ENCODE results near the gene C2CD4C.
"Not testable (repeated sequence)": the region's sequence is repeated elsewhere in the genome, so short reads cannot be mapped to it uniquely, and the experiment has no call there.

C2CD4C gene

DNA sequence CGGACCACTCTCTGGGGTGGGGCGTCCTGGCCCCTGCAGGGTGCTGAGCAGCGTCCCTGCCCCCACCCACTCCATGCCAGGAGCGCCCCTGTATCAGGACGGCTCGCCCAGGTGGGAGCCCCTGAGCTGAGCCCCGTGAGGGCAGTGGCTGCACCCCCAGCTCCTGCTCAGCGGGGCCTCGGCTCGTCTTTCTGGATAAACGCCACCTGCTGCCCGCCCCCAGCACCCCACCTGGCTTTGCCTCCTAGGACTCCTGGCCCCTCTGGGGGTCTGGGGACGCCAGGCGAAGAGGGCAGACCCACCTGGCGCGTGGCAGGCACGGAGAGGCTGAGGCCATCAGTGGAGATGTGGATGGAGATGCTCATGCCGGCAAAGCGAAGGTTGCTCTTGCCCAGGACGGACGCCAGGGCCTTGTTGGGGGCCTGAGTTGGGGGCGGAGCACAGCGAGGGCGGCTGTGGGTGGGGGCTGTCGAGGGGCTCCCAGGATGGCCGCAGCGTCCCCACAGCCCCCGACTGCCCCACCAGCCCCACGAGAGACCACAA is 29.5 kb upstream of the C2CD4C start:
- DNase-seq (ENCODE audit: low spot score): no peak

GRCh38 chr19:437041-437440 is 28.1 kb upstream of the C2CD4C start:
- no peak for DNase-seq (ENCODE audit: low spot score)

GRCh38 chr19:436413-436950 is 27.5 kb upstream of the C2CD4C start:
- no peak for DNase-seq (ENCODE audit: low spot score)

- no peak for DNase-seq (ENCODE audit: low spot score)
Measured at GRCh38 chr19:435707-436412, 26.9 kb upstream of the C2CD4C start.

DNA sequence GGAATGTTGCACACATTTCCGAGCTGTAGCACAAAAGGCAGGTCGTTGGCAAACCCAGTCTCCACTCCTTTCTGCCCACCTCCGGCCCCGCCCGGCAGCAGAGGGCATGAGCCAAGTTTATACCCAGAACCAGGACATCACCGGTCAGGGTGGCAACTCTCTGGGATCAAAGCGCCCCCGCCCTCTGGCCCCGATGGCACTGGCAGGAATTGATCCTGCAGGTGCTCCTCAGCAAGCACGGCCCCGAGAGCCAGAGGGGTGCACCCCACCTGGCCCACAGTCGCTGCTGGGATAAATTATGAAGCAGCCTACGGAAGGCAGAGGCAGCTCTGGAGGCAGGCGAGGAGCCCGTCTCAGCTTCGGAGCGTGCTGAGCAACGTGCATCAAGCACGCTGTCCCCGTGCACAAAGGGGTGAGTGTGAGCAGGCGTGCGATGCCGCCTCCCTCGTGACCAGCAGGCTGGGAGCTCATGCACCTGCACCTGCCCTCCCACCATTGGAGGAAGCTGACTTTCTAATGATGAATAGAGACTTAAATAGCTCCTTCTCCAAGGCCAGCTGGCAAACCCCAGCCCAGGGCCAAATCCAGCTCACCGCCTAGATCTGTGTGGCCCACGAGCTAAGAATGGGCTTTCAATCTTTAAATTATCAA is 26.2 kb upstream of the C2CD4C start:
- no peak for DNase-seq (ENCODE audit: low spot score)

- DNase-seq (ENCODE audit: low spot score): peak; percentile 24
Measured at GRCh38 chr19:434152-434960, 25.4 kb upstream of the C2CD4C start.

GRCh38 chr19:430701-431100 is 21.8 kb upstream of the C2CD4C start:
- DNase-seq (ENCODE audit: low spot score): no peak

DNA sequence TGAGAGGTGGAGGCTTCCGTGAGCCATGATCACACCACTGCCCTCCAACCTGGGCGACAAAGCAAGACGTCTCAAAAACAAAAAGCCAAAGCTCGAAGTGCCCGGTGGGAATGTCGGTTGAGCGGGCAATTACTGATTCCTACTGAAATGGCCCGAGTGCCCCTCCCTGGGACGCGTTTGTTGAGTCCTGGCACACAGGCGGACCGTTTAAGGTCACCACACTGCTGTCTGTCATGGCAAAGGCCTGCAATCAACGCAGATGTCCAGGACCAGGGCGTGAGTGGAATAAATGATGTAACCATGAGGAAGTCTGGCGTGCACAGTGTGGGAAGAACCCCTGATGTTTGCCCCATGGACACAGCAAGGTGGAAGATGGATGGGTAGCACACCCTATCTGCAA is 19.2 kb upstream of the C2CD4C start:
- DNase-seq (ENCODE audit: low spot score): no peak

DNA sequence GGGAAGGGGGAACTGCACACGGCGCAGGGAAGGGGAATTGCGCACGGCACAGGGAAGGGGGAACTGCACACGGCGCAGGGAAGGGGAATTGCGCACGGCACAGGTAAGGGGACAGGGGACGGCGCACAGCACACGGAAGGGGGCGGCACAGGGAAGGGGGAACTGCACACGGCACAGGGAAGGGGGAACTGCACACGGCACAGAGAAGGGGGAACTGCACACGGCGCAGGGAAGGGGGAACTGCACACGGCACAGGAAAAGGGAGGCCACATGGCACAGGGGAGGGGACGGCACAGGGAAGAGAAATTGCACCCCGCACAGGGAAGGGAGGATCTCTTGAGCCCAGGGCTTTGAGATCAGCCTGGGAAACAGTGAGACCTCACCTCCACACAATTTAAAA is 18.7 kb upstream of the C2CD4C start:
- not testable (repeated sequence) for DNase-seq (ENCODE audit: low spot score)

DNA sequence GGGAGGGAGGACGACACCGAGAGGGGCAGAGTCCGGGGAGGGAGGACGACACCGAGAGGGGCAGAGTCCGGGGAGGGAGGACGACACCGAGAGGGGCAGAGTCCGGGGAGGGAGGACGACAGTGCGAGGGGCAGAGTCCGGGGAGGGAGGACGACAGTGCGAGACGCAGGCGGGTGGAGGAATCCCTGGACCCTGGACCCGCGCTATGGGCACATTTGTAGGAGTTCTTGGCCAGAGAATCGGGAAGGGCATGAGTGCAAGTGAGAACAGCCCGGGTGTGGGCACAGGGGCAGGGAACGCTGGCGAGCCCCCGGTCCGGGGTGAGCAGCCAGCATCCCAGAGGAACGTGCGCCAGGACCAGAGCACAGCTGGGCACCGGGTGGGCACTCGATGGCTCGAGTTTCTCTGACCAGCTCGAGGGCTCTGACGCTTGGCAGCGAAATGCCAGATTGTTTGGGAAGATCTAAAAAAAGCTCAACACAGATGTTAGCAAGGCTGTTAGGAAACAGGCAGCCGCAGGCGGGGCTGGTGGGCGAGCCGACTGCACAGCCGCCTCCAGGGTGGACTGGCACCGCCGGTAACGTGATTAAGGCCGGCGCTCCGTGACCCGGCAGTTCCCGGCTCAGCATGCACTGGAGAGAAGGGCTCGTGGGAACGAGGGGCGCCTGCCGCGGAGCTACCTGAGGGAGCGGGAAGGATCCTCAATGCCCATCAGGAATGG is 17.9 kb upstream of the C2CD4C start:
- no peak for DNase-seq (ENCODE audit: low spot score)

GRCh38 chr19:425056-425455 is 16.1 kb upstream of the C2CD4C start:
- no peak for DNase-seq (ENCODE audit: low spot score)

GRCh38 chr19:424546-424945 is 15.6 kb upstream of the C2CD4C start:
- no peak for DNase-seq (ENCODE audit: low spot score)

- no peak for DNase-seq (ENCODE audit: low spot score)
Measured at GRCh38 chr19:423691-424466, 14.9 kb upstream of the C2CD4C start.

- DNase-seq (ENCODE audit: low spot score): not testable (repeated sequence)
Measured at GRCh38 chr19:422917-423226, 13.9 kb upstream of the C2CD4C start.

- no peak for DNase-seq (ENCODE audit: low spot score)
Measured at GRCh38 chr19:422213-422916, 13.4 kb upstream of the C2CD4C start.

DNA sequence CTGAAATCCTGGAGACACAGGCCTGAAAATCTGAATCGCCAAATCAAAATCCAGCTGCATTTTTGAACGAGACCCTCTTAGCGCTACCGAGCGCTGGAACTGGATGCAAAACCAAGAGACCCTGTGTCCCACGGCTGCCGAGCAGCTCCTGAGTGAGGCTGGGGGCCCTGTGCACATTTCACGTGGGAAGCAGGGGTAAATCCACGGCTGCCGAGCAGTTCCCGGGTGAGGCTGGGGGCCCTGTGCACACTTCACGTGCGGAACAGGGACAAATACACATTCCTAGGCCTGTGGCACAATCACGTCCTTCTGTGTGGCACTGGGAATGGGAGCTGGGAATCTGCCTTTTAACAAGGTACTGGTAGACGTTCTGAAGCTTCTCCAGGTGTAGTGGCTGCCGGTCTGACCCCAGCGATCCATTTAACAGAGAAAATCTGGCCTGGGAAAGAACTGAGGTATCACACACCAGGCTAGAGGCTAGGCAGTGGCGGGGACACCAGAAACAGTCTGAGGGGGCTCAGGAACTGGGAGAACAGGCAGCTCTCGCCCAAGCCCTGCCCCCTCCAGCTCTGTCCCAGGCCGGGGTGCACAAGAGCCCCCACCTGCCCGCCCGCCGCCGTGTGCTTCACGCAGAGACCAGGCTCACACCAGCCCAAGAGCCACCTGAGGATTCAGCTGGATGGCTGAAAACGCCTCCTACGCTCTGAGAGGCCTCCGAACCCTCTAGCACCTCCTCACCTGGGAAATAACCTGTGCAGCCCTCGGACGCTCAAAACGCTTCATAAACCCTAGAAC is 11.0 kb upstream of the C2CD4C start:
- DNase-seq (ENCODE audit: low spot score): no peak

DNA sequence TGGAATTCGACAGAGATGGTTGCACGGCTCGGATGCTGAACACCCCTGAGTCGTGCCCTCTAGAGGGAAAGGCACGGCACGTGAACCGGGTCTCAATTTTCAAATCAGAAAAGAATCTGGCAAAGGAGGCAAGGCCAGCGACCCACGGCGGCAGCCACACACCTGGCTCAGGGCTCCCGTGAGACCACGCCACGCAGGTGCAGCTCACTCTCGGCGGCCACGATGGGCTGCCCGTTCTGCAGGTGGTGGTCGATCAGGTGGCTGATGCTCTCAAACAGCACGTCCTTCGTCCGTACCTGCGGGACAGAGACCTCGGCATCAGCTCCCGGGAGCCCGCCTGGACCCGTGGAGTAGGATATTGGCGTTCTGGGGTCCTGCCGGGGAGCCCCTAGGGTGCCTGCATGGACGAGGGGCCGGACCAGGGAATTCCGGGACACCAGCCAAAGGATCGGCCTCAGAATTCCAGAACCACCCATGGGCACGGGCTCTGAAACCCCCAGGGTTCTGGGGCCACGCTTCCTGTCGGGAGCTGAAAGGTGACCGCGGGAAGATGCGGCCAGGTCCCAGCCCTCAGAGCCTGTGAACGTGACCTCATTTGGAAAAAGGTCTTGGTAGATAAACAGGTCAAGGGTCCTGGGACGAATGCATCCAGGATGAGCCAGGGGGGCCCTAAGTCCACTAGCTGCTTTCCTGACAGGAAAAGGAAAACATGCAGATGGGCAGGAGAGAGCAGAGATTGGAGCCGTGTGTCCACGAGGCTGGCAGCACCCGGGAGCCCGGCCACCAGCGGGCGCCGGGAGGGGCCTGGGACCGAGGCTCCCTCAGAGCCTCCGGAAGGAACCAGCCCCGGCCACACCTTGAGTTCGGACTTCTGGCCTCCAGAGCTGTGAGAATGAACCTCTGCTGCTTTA is 10.1 kb upstream of the C2CD4C start:
- no peak for DNase-seq (ENCODE audit: low spot score)

GRCh38 chr19:416416-416815 is 7.5 kb upstream of the C2CD4C start:
- no peak for DNase-seq (ENCODE audit: low spot score)

DNA sequence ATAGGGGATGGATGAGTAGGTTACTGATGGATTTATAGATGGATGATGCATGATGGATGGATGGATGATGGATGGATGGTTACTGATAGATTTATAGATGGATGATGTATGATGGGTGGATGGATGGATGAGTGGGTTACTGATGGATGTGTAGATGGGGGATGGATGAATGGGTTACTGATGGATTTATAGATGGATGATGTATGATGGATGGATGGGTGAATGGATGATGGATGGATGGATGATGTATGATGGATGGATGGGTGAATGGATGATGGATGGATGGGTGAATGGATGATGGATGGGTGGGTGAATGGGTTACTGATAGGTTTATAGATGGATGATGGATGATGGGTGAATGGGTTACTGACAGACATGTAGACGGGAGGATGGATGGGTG is 6.3 kb upstream of the C2CD4C start:
- no peak for DNase-seq (ENCODE audit: low spot score)

Measured in RKO (cell line).